ENCODE measurements around the gene TTC27. TPM values are rescaled to one million over a fixed set of nuclear protein-coding genes. Genes with fewer than 3 reads are reported as not detected.
"Not testable (repeated sequence)": the region's sequence is repeated elsewhere in the genome, so short reads cannot be mapped to it uniquely, and the experiment has no call there.

Gene TTC27
- total and polyA plus RNA-seq, 4 donors: 3.5 to 13.5 (median 6.3) TPM

GRCh38 chr2:32865399-32866068, 237.7 kb downstream of the TTC27 start:
- Histone ChIP-seq H3K27ac (ENCODE audit: low read depth in 1 of 2, low read length in 2 of 2) (no peak overlapping the region), H3K36me3 (ENCODE audit: control insufficient read depth in 4 of 4, insufficient read depth in 3 of 4, low read depth in 1 of 4, low read length in 3 of 4) (no peaks in the 10 kb centered on the region), H3K27me3 (ENCODE audit: control insufficient read depth in 4 of 4, insufficient read depth in 4 of 4, low read length in 3 of 4) (no peaks in the 10 kb centered on the region), H3K9me3 (ENCODE audit: control insufficient read depth in 4 of 4, low read length in 3 of 4) (no peaks in the 10 kb centered on the region), H3K9ac (ENCODE audit: low read depth in 1 of 2, low read length in 2 of 2) (no peak overlapping the region), H3K4me1 (ENCODE audit: control insufficient read depth in 4 of 4, insufficient read depth in 4 of 4, low read length in 3 of 4) (no peaks in the 10 kb centered on the region), H3K4me3 (ENCODE audit: low read depth in 1 of 3, low read length in 3 of 3) (no peak overlapping the region)
- DNase-seq (ENCODE audit: low spot score): no peak
- TF ChIP-seq RXRA (IDR thresholded peaks at IDR 0.05) (no peak), FOXA1 (IDR thresholded peaks at IDR 0.05) (no peak), RAD21 (IDR thresholded peaks at IDR 0.05) (no peak), HNF4G (IDR thresholded peaks at IDR 0.05) (no peak), YY1 (IDR thresholded peaks at IDR 0.05) (no peak), HNF4A (conservative IDR thresholded peaks at IDR 0.05) (no peak), JUND (IDR thresholded peaks at IDR 0.05) (no peak), EGR1 (IDR thresholded peaks at IDR 0.05; ENCODE audit: low read depth in 2 of 2) (no peak), ATF3 (IDR thresholded peaks at IDR 0.05) (no peak), NR2F2 (IDR thresholded peaks at IDR 0.05) (no peak), ZBTB33 (IDR thresholded peaks at IDR 0.05) (no peak), CTCF (IDR thresholded peaks at IDR 0.05; ENCODE audit: low read depth, low read length, missing input control) (no peak)
- 72% methylated on average over 3 of the region's 3 CpGs for WGBS

- not testable (repeated sequence) for H3K4me1 ChIP-seq (ENCODE audit: control insufficient read depth in 4 of 4, insufficient read depth in 4 of 4, low read length in 3 of 4); H3K36me3 ChIP-seq (ENCODE audit: control insufficient read depth in 4 of 4, insufficient read depth in 3 of 4, low read depth in 1 of 4, low read length in 3 of 4); H3K27ac ChIP-seq (ENCODE audit: low read depth in 1 of 2, low read length in 2 of 2); DNase-seq (ENCODE audit: low spot score); H3K4me3 ChIP-seq (ENCODE audit: low read depth in 1 of 3, low read length in 3 of 3); H3K27me3 ChIP-seq (ENCODE audit: control insufficient read depth in 4 of 4, insufficient read depth in 4 of 4, low read length in 3 of 4); H3K9ac ChIP-seq (ENCODE audit: low read depth in 1 of 2, low read length in 2 of 2); H3K9me3 ChIP-seq (ENCODE audit: control insufficient read depth in 4 of 4, low read length in 3 of 4)
- WGBS: 75% methylated on average over 1 of the region's 1 CpG
Measured at GRCh38 chr2:32866462-32866861, 238.6 kb downstream of the TTC27 start.

Small RNA genes within 50 kb of the gene (small RNA-seq; reads per million reads assigned to genes)
- gene MIR4765: not detected

All from liver (tissue), 10 donors.